ENCODE results near the gene ACTN1.

Gene ACTN1

GRCh38 chr14:68834816-68835215, 144.3 kb downstream of the ACTN1 start:
- no peak for FAIRE-seq
- TF ChIP-seq POLR2A (IDR thresholded peaks at IDR 0.05; ENCODE audit: low read depth, low read length): no peak
- DNase-seq (ENCODE audit: insufficient read length, low spot score): no peak

GRCh38 chr14:68828698-68829097, 150.4 kb downstream of the ACTN1 start:
- no peak for DNase-seq (ENCODE audit: insufficient read length, low spot score)
- FAIRE-seq: no peak
- TF ChIP-seq POLR2A (IDR thresholded peaks at IDR 0.05; ENCODE audit: low read depth, low read length): no peak

- DNase-seq (ENCODE audit: insufficient read length, low spot score) (no peak), FAIRE-seq (no peak)
- TF ChIP-seq POLR2A (IDR thresholded peaks at IDR 0.05; ENCODE audit: low read depth, low read length): no peak
Measured at GRCh38 chr14:68825729-68826128, 153.4 kb downstream of the ACTN1 start.

DNA sequence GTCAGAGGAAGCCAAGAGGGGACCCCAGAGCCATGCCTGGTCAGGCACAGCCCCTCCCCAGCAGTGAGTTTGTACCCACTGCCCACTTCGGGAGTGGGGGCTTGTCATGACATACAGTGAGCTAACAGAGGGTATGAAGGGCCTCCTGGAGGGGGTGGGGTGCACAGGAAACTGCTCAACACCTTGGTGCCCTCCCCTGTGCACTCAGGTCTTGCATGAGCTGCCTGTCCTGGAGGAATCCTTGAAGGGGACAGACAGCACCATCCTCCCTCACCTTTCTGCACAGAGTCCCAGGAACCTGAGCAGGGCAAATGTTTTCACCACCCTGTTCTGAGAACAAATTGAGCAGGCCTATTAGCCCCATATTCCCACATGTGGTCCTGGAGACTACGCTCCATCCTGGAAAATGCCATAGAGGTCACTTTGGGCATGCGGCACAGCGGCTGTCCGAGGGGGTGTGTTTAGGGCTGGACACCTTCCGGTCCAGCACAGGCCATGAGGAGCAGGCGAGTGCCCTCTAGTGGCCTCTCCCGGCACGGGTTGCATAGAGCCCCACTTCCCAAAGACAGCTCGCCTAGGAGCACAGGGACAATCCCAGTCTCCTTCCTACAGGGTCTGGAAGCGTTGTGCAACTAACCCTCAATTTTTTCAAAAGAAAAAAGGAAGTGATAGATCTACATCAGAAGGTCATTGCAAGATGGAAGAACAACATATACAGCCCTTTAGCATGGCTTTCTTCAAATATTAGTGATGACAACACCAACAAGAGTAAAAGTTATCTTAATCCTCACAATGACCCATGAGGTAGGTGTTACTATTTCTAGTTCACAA, 154.4 kb downstream of the ACTN1 start:
- FAIRE-seq (peak; percentile 88), DNase-seq (ENCODE audit: insufficient read length, low spot score) (peak; percentile 68)
- TF ChIP-seq POLR2A (IDR thresholded peaks at IDR 0.05; ENCODE audit: low read depth, low read length): no peak

DNA sequence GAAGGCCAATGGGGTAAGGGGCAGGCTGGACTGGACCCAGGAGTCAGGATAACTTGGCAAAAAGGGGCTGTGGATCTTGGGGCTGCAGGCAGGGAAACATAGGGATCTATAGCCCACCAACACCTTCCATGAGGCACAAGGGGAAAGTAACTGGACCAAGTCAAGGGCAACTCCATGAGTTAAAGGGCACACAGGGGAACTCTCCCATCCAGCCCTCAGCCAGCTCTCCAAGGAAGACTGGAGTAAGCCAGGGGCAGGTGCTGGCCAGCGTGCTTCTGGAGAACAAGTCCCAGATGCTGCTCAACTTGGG, 154.9 kb downstream of the ACTN1 start:
- TF ChIP-seq POLR2A (IDR thresholded peaks at IDR 0.05; ENCODE audit: low read depth, low read length): no peak
- DNase-seq (ENCODE audit: insufficient read length, low spot score): no peak
- no peak for FAIRE-seq
